Measurements from ENCODE around the gene SPEG.

The SPEG gene

DNA sequence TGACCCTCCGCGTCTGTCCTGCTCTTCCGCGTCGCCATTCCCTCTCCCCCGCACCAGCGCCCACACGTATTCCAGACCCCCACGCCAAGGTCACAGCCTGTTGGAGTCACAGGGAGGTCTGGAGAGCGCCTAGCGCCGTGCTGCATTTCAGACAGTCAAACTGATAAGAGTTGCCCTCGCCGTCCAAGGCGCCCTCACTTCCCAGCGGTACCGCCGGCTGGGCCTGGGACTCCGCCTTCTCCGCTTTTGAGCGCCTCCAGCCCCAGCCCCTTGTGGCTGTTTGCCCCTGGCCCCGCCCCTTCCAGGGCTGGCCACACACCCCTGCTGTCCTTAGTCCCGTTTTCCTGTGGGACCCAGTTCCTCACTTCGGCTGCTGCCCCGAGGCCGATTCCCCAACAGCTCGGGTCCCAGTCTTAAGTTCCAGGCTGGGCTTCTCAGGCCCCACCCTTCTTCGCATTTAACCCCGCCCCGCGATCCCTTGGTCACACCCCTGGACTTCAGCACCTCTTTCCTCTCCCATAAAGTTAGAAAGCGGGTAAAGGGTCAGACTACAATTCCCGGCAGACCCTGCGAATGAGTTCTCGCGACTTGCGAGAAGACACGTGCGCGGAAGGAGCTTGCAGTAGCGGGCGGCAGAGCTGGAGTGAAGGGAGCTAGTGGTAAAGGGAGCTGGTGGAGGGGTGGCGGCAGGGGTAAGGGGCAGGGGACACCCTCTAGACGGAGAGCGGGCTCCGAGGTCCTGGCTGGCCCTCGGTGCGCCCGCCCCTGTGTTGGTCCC, 63.8 kb downstream of the SPEG start, which contains the start of gene GMPPA:
Gene GMPPA, plus strand, starts transcription at position 612 of the 778 bp plus-strand sequence. CDS start 1,085 bp downstream, outside the sequence.
- DNase-seq = peak; percentile 94 to 96

DNA sequence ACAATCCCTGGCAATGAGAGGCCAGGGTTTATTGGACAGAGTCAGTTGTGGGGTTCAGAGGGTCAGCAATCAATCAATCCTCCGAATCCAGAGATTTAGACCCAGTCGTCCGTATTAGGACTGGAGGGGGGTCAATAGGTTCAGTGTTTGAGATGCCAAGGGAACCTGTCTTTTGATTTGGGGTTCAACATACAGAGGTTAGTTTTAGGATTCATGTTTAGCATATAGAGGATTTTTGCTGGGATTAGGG, 64.3 kb downstream of the SPEG start:
- DNase-seq = no peak

DNA sequence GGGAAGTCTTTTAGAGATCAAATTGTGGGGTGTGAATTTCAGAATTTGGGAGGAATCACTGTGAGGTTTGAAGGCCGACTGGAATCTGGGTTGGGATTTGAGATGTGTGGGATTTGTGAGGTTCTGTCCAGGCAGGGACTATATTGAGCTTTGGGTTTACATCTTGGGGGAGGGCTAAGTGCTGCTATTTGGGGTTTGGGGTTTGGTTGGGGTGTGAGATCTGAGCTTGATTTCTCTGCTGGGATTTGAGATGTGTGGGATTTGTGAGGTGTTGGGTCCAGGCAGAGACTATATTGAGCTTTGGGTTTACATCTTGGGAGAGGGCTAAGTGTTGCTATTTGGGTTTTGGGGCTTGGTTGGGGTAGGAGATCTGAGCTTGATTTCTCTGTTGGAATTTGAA, 64.9 kb downstream of the SPEG start:
- no peak for DNase-seq

DNA sequence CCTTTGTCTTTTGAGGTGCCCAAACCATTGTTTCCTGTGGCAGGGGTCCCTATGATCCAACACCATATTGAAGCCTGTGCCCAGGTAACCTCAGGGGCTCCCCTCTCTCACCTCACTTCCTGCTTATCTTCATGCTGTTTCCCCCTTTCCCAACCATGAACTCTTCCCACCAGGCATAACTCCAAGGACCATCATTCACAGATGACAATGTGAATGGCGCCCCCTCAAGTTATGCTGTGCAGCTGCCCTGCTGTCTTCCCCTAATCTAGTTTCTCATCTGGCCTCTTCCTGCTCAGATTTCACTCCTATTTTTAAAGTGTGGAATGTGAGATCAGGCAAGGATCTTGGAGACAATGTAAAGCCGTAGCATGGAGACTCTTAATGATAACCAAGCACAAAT, 65.5 kb downstream of the SPEG start:
- DNase-seq = no peak

DNA sequence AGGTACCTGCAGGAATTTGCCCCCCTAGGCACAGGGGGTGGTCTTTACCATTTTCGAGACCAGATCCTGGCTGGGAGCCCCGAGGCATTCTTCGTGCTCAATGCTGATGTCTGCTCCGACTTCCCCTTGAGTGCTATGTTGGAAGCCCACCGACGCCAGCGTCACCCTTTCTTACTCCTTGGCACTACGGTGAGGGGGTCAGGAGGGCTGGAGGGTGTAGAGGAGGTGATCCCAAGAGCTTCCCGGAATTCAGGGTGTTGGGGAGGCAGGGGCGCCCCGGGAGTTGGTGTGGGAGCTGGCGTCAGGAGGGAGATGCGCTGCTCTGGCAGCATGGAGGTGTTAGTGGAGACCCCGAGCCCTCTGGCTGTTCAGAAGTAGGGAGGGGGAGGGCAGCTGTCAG, 67.2 kb downstream of the SPEG start:
- no peak for DNase-seq

DNA sequence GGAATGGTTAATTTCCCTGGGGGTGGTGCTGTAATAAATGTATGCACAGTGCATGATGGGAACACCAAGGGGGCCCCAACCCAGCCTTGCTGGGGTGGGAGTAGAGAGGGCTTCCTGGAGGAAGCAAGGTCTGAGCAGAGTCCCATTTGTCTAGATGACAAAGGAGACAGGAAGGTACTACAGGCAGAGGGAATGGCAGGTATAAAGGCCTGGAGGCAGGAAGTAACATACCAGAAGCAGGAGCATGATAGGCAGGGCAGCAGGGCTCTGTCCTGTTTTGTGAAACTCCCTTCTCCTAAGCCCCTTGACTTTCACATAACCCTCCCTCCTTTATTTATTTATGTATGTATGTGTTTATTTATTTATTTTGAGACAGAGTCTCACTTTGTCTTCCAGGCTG, 68.0 kb downstream of the SPEG start:
- no peak for DNase-seq

DNA sequence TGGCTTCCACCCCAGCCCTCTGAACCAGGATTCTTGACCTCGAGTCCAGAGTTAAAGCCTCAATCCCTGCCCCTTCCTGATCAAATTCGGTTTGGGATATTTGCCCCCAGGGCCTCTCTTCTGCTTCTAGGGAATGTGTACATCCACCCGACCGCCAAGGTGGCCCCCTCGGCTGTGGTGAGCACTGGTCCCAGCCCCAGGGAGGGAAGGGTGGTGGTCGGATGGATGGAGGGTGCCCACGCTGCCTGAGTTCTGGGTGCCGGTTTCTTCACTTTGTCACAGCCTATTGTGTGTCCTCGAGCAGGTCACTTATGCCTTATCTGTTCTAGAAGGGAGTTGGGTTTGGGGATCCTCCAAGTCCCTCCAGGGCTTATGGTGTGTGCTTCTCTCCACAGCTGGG, 70.9 kb downstream of the SPEG start:
- no peak for DNase-seq

DNA sequence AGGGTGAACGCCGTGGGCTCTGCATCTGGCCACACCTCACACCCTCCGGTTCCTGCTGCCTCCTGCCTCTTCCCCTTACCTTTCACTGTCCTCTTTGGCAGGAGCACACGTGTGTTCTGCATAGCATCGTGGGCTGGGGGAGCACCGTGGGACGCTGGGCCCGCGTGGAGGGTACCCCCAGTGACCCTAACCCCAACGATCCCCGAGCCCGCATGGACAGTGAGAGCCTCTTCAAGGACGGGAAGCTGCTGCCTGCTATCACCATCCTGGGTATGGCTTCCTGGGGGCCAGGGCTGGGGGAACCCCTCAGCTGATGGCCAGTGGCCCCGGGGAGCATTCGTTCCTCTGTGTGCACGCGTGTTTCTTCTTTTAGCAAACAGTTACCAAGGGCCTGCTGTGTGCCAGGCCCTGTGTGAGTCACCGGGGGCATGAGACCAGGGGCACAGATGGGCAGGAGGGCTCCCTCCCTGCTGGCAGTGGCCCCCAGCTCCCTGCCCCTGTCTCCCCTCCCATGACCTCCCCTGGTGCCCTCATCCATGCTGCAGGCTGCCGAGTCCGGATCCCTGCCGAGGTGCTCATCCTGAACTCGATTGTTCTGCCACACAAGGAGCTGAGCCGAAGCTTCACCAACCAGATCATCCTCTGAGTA, 71.6 kb downstream of the SPEG start:
- no peak for DNase-seq

DNA sequence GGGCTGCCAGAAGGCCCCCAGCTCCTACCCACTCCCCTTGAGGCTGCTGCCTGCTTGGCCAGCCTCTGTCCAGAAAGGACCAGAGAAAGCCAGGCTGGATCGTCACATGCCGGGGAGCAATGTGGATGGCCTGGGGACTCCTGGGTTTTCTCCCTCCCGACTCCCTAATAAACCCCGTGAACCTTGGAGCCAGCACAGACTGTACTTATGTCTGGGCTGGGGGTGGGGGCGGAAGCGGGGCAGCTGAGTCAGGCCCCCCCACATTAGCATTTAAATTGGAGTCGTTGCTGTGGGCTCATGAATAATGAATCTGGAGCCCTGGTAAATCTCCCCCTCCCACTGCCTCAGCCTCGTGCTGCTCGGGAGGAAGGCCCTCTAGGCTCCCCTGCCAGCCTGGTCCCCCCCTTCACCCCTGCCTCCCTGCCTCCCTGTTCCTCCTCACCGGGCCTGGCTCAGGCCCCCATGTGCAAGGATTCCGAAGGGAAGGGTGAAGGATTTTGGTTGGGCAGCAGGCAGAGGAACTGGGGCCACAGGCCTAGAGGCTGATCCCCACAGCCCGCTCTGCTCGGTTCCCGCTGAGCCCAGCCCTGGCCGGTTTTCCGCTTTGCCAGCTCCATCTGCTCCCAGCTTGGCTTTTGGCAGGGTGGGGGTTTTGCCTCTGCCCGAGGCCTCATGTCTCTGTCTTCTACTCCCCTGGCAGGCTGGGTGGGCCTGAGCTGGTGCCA, 72.3 kb downstream of the SPEG start:
- DNase-seq = no peak

DNA sequence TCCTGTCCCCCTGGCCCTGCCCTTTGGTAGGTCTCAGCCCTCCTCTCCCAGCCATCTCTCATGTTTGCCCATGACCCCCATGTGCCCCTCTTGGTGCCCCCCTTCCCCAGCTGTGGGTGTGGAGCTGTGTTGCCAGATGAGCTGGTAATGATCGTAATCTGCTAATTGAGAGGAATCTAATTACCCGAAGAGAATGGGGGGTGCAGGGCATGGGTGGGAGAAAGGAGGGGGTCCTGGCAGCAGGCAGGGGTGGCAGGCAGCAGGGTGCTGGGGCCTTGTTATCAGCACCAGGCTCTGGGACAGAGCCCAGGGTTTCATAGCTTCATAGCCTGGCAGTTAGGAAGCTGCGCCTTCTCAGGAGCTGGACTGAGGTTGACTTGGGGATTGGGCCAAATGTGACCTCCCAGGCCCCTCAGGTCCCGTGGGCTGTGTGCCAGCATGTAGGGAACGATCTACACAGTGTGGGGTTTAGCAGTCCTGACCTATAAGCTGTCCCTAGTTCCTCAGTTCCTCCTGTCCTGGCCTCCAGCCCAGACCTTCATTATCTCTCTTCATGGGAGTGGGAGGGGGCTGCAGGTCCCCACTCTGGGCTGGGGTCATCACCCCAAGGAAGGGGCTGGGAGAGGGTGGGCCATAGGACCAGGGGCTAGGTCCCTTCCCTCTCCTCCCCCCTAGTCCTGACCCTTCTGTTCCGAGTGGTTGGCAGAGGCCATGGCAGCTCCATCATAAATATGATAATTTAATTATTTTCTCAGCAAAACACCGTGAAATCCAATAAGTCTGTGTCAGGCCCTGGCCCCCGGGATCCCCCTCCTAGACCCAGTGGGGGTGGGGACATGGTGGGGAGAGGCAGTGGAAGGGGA, 73.2 kb downstream of the SPEG start:
- no peak for DNase-seq

DNA sequence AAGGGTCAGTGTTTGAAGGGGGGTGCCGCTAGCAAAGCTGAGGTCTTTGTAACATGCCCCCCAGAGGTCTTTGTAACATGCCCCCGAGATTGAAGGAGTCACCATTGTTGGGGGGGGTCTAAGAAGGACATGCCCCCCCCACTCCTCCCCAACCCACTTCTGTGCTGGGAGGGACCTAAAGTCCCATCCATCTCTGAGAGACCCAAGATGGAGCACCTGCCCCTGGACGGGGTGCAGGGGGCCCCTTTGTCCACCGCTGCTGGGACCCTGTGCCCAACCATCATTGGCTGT, 73.7 kb downstream of the SPEG start:
- no peak for DNase-seq

DNA sequence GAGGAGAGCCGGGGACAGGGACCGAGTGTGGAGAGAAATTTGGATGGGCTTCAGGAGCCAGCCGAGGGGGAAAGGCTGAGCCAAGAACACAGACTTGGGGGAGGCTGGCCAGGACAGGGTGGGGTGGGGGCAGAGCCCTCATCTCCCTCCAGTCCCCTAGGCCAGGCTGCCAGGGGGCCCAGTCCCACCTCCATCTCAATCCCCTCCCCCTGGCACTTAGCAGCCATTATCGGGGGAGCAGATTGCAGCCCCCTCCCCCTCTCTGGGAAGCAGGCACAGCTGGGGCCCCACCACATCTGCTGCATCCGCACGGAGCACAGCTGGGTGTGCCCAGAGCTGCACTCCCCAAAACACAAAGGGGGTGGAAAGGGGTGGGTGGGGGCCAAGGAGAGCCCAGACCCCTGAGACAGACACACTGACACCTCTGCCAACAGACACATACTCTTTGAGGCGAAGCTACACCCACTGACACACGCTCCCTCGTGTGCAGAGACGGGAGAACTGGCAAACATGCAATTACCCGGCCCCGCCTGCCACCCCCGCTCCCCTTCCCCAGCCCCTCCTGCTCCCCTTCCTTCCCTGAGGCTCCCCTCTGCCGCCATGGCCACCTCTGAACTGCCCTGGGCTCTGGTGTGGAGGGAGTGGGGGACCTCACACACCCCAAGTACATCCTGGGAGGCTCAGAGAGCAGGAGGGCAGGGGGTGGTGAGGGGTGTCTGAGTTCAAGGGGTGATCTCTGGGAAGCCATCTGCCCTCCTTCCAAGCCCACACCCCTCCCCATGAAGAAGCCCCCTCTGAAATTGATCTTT, 74.5 kb downstream of the SPEG start:
- DNase-seq = no peak

DNA sequence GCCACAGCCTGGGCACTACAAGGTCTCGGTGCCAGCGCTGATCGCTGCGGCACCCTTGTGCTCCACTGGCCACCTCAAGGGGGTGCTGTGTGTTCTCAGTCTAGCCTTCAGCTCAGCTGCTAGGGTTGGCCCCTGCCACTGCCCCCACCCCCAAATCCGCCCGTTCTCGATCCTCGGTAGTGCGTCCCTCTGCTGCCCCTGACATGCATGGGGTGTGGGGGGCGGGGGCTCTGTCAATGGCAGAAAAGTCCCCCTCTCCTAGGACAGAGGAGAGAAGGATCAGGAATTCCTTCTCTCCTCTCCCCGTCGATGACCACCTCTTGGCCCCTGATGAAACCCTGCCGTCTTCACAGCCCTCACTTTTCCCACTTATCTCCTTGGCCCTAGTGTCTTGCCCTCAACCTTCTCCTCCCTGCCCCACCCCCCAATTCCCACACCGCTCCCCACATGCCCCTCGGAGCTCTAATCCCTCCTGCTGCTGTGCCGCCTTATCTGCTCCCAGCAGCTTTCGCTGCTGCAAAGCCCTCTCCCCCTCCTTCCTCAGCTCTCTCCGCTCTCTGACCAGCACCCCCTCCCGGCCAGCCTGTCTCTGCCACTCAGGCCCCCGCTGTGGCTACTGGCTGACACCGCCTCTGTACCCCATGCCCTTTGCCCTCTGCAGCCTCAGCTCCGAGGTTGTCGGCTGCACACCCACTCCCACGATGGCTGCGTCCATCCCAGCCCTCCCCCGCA, 75.3 kb downstream of the SPEG start:
- peak; percentile 57 to 61 for DNase-seq

DNA sequence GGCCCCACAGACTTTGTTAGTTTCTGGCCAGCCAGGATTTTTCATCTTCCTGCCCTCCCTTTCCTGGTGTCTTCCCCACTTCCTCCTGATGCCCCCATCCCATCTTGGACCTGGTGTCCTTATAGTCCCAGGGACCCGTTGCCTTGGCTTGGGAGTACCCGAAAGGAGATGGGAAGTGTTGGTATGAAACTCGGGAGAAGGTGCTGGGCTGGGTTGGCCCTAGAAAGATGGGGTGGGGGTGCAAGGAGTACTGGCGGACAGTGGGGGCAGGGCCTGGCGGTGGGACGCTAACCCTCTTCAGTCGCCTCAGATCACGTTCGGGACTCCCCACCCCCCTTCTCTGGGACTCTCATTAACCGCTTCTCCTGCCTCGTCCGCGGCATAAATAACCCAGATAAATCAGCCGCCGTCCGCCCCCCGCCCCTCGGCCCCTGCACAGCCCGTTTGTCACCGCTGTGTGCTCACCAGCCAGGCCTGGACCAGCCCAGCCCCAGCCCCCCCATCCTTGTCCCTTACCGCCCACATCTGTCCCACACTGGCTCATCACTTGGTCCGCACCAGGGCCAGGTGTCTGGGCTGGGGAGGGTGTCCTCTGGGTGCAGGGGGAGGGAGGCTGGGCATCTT, 76.0 kb downstream of the SPEG start:
- no peak for DNase-seq

DNA sequence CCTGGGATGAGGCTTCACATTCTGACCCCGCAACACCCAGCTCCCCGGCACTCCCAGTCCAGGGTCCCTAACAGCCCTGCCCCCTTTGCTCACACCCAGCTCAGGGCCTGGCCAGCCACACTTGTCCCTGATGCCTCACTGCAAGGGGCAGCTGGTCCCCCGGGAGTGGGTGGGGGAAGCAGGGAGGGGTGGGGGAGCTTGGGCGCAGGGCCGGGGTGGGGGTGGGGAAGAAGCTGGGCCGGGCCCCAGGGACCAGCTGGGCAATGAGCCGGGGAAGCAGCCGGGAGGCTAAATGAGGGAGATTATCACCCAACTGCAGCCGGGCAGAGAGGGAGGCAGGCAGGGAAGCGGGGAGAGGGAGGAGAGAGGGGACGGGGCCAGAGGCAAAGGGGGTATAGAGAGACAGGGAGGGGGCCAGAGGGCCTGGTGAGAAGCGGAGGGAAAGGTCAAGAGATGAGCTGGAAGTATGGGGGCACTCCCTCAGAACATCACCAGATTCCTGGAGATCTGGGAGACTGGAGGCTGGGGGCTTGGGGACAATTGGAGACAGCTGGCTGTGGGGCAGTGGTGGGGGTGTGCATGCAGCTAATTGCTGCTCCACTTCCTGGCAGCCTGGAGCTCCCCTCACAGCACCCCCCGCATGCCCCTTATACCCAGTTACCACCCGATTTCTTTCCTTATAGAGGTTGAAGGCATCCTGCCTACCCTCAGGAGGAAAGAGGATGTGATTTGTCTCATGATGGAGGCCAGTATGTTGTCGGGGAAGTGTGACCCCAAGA, 77.1 kb downstream of the SPEG start:
- no peak for DNase-seq

DNA sequence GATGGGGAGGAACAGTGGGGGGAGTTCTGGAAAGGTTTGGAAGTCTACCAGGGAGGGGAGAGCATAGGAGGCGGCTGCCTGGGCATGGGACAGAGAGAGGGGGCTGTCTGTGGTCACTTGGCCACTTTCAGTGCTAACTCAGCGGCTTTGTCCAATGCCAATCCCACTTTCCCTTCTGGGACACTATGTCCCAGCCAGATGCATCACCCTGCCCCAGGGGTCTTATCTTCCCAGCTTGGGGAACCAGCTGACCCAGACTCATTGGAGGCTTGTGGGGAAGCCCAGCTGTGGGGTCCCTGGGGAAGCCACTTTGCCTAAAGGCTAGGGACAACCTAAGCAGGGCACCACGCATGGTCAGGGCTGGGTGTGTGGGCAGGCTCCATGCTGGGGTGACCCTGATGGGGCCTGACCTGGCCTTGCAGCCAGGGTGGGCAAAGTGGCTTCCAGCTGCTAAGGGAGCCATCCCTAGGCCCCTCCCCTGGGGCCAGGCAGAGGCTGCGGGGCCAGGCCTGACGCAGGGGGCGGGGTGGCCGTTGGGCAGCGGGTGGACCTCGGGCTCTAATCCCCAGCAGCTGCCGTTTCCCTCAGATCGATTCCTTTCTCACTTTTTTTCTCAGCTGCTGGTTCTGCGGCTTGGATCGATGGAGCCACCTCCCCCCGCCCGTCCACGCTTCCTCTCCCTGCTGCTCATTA, 78.0 kb downstream of the SPEG start:
- DNase-seq = no peak

DNA sequence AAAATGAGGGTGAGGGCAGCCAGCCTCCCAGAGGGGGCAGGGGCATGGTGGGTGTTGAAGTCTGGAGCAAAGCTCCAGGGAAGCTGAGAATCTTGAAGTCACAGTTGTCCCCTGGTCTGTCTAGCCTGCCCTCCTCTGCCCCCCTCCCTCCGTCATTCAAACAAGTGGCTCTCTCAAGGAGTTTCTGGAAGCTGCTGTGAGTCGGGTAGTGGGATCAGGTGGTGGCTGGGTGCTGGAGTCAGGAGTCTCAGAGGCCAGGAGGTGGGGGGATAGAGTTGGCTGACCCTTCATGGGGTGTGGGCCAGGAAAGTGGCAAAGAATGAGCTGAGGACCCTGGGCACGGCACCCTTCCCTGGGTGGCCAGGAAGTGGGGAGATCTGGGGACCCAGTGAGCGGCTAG, 79.1 kb downstream of the SPEG start:
- DNase-seq = no peak

DNA sequence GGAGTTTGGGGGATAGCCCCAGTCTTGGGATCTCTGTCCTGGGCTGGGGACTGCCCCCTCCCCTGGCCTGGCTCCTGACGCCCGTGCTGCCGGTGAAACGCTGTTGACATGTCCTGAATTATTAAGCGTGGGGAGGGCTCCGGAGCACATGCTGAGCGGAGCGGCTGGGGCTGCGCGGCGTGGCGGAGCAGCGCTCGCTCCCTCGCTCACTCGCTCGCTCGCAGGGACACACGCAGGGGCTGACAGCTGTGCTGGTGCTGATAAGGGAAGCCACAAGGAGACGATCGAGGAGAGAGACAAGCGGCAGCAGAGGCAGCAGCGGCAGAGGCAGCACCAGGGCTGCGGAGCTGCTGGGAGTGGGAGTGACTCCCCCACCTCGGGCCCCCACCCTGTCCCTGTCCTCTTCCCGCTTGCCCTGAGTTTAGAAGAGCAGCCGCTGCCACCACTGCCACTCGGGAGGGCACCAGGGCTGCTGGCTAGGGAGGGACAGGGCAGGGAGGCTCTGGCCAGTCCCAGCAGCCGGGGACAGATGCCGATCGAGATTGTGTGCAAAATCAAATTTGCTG, 79.6 kb downstream of the SPEG start, which contains the start of gene ASIC4:
Gene ASIC4, plus strand, starts transcription at position 287 of the 566 bp plus-strand sequence. Its CDS starts 243 bp downstream, at position 530.
- no peak for DNase-seq

DNA sequence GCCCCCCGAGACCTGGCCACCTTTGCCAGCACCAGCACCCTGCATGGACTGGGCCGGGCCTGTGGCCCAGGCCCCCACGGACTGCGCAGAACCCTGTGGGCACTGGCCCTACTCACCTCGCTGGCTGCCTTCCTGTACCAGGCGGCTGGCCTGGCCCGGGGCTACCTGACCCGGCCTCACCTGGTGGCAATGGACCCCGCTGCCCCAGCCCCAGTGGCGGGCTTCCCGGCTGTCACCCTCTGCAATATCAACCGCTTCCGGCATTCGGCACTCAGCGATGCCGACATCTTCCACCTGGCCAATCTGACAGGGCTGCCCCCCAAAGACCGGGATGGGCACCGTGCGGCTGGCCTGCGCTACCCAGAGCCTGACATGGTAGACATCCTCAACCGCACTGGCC, 80.2 kb downstream of the SPEG start:
- DNase-seq = no peak

Measured in activated CD4-positive, alpha-beta T cell treated with anti-CD3 and anti-CD28 coated beads, Interleukin-2, amount 50 U/mL, for 48 hours (primary cell).